Measurements from ENCODE around the gene ZBTB20.

ZBTB20 gene

GRCh38 chr3:114863848-114864247 lies 283.2 kb downstream of the ZBTB20 start:
- no peak overlapping the region for H3K4me3 ChIP-seq (ENCODE audit: control insufficient read depth, low read depth, low read length)
- no peak for TF ChIP-seq CTCF (conservative IDR thresholded peaks at IDR 0.05; ENCODE audit: control insufficient read depth, insufficient read depth, low read depth, low read length)
- DNase-seq (ENCODE audit: low read depth), result no peak

GRCh38 chr3:114861666-114862065 lies 285.4 kb downstream of the ZBTB20 start:
- no peak for DNase-seq (ENCODE audit: low read depth)
- no peak for TF ChIP-seq CTCF (conservative IDR thresholded peaks at IDR 0.05; ENCODE audit: control insufficient read depth, insufficient read depth, low read depth, low read length)
- H3K4me3 ChIP-seq (ENCODE audit: control insufficient read depth, low read depth, low read length), result no peak overlapping the region

GRCh38 chr3:114860531-114860930 lies 286.6 kb downstream of the ZBTB20 start:
- H3K4me3 ChIP-seq (ENCODE audit: control insufficient read depth, low read depth, low read length), result no peak overlapping the region
- no peak for TF ChIP-seq CTCF (conservative IDR thresholded peaks at IDR 0.05; ENCODE audit: control insufficient read depth, insufficient read depth, low read depth, low read length)
- DNase-seq (ENCODE audit: low read depth), result no peak

- TF ChIP-seq CTCF (conservative IDR thresholded peaks at IDR 0.05; ENCODE audit: control insufficient read depth, insufficient read depth, low read depth, low read length), result no peak
- no peak overlapping the region for H3K4me3 ChIP-seq (ENCODE audit: control insufficient read depth, low read depth, low read length)
- no peak for DNase-seq (ENCODE audit: low read depth)
Measured at GRCh38 chr3:114858329-114858728, 288.8 kb downstream of the ZBTB20 start.

- DNase-seq (ENCODE audit: low read depth), result no peak
- no peak for TF ChIP-seq CTCF (conservative IDR thresholded peaks at IDR 0.05; ENCODE audit: control insufficient read depth, insufficient read depth, low read depth, low read length)
- no peak overlapping the region for H3K4me3 ChIP-seq (ENCODE audit: control insufficient read depth, low read depth, low read length)
Measured at GRCh38 chr3:114857299-114857701, 289.8 kb downstream of the ZBTB20 start.

- TF ChIP-seq CTCF (conservative IDR thresholded peaks at IDR 0.05; ENCODE audit: control insufficient read depth, insufficient read depth, low read depth, low read length), result no peak
- H3K4me3 ChIP-seq (ENCODE audit: control insufficient read depth, low read depth, low read length), result no peak overlapping the region
Measured at GRCh38 chr3:114856835-114857234, 290.3 kb downstream of the ZBTB20 start.

GRCh38 chr3:114855839-114856238 lies 291.2 kb downstream of the ZBTB20 start:
- no peak for TF ChIP-seq CTCF (conservative IDR thresholded peaks at IDR 0.05; ENCODE audit: control insufficient read depth, insufficient read depth, low read depth, low read length)
- DNase-seq (ENCODE audit: low read depth), result no peak
- no peak overlapping the region for H3K4me3 ChIP-seq (ENCODE audit: control insufficient read depth, low read depth, low read length)

More at GRCh38 chr3:114856835-114857234, 290.3 kb downstream of the ZBTB20 start:
- DNase-seq (ENCODE audit: low read depth), result no peak
